AG04449 (cell line): ENCODE results near the gene TECRL.

Experiments
- CTCF ChIA-PET: fragments of 350-600 bp; formaldehyde crosslinking; extraction: SDS; loops from one replicate; lab custom pipeline; 2021; ENCODE audit warnings: antibody characterized with exemption; lab: Yijun Ruan, JAX
- POLR2A ChIA-PET: fragments of 400-600, 350-600 bp; formaldehyde crosslinking; extraction: SDS; loops from one replicate; lab custom pipeline; 2020; ENCODE audit warnings: antibody characterized with exemption, inconsistent platforms; lab: Yijun Ruan, JAX
- DNase-seq: peaks from one replicate; pipeline ENCODE4 v3.0.0-alpha.2; 2010; ENCODE audit warnings: low read depth, low spot score
- H3K4me3 ChIP-seq: 2 replicates; pipeline ENCODE4 v1.5.1; 2011; ENCODE audit warnings: low read depth, mild to moderate bottlenecking, control low read depth, low read length
- TF ChIP-seq, protein P1 (sequence below): IDR thresholded peaks from one replicate; pipeline ENCODE4 v1.5.1; 2011; ENCODE audit warnings: mild to moderate bottlenecking, moderate library complexity, low read length, control low read depth, inconsistent platforms; ENCODE audit not compliant: insufficient read depth; ENCODE audit errors: missing control alignments

TECRL gene

DNA sequence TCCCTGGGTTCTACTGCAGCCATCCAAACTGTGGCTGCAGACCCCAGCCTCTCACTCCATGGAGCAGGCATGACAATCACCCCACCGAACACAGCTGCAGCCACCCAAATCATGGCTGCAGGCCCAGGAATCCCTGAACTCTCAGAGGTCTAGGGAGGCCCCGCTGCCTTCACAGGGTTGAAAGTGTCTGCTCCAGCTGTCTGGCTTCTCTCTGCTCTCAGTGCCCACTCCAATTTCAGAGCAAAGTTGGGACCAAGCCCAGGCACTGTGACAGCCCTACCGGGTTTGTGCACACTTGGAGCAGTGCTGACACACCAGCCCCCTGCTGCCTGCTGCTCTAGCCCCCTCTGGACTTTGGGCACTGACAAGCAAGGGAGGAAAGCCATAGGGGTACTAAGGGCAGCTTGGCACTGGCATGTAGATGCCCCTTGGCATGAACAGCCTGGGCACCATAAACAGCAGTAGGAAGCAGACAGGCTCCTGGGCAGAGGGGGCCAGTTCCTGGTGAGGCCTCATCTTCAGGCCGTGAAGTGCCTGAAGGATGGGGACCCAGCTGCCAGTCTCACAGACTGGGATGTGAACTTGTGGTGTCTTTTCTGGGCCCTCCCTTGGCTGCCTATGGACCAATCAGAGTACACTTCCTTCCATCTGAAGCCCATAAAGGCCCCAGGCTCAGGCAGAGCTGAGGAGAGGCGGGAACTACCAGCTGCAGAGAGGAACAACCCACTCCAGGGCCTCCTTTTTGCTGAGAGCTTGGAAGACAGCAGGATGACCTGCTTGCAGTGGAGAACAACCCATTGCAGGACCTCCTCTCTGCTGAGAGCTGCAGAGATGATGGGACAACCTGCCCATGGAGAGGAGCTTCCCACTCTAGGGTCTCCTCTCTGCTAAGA lies 68.8 kb downstream of the TECRL start:
- POLR2A ChIA-PET: no interaction called here
- CTCF ChIA-PET: no interaction called here
- TF ChIP-seq, protein P1, sequence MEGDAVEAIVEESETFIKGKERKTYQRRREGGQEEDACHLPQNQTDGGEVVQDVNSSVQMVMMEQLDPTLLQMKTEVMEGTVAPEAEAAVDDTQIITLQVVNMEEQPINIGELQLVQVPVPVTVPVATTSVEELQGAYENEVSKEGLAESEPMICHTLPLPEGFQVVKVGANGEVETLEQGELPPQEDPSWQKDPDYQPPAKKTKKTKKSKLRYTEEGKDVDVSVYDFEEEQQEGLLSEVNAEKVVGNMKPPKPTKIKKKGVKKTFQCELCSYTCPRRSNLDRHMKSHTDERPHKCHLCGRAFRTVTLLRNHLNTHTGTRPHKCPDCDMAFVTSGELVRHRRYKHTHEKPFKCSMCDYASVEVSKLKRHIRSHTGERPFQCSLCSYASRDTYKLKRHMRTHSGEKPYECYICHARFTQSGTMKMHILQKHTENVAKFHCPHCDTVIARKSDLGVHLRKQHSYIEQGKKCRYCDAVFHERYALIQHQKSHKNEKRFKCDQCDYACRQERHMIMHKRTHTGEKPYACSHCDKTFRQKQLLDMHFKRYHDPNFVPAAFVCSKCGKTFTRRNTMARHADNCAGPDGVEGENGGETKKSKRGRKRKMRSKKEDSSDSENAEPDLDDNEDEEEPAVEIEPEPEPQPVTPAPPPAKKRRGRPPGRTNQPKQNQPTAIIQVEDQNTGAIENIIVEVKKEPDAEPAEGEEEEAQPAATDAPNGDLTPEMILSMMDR: no peak
- no peak for DNase-seq
- no peak overlapping the region for H3K4me3 ChIP-seq

DNA sequence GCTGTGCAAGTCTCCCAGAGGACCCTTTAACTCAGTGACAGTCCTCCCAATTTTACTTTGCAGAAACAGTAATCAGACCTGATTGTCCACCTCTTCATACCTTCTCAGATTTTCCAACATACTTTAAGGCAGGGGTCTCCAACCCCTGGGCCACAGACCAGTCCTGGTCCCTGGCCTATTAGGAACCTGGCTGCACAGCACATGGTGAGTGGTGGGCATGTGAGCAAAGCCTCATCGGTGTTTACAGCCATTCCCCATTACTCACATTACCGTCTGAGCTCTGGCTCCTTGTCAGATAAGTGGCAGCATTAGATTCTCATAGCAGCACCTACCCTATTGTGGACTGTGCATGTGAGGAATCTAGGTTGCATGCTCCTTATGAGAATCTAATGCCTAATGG lies 74.3 kb downstream of the TECRL start:
- POLR2A ChIA-PET: no interaction called here
- DNase-seq: no peak
- H3K4me3 ChIP-seq: no peak overlapping the region
- CTCF ChIA-PET: no interaction called here
- TF ChIP-seq, protein P1: no peak

DNA sequence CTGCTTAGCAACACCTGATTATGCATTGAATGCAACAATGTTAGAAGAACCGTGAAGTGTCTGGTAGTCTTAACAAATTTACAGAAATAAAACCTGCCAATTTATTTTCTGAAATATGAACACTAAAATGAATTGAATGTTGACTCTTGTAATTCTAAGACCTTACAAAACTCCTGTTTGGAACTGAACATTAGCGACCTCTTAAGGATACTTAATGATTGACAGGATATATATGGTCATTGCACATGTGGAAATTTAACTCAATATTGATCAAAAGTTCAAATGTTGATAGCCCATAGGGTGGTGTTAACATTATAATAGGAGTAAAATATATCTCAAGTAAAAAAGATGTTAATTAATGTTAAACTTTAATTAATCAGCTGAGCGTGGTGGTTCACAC lies 79.1 kb downstream of the TECRL start:
- ChIA-PET POLR2A (no interaction called here), CTCF (no interaction called here)
- no peak overlapping the region for H3K4me3 ChIP-seq
- DNase-seq: no peak
- TF ChIP-seq, protein P1: no peak

DNA sequence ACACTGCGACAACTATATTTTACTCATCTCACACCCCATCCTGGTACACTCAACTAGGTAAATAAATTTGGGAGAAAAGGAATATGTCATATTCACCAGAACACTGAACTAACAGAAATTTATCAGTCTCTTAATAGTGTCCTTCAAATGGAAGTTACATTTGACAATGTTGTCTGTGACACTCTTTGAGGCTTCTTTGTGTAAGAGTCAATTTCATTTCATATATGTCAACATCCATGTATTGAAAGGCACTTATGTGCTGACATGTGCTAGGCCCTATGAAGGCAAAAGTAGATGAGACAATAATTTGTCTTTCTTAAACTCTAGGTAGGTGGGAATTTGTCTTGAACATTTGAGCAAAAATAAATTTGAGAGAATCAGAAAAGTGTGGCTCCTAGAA lies 82.0 kb downstream of the TECRL start:
- ChIA-PET CTCF (no interaction called here), POLR2A (no interaction called here)
- H3K4me3 ChIP-seq: no peak overlapping the region
- DNase-seq: no peak
- TF ChIP-seq, protein P1: no peak

DNA sequence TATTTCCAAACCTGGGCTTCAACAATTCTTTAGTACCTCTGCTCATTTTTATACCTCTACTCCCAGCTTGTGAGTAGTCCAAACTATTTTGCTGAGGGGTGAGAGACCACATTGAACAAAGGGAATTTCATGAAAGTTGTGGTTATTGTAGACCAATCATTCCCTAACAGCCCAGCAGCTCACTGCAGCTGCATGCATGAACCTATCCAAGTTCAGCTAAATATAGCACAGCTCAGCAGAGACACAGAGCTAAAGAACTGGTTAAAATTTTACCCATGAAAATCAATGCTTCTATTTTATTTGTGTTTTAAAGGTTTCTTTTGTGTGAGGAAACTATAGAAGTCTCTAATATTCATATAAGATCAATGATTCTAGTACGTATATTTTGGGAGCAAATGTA lies 82.7 kb downstream of the TECRL start:
- ChIA-PET CTCF (no interaction called here), POLR2A (no interaction called here)
- H3K4me3 ChIP-seq: no peak overlapping the region
- no peak for DNase-seq
- TF ChIP-seq, protein P1: no peak

DNA sequence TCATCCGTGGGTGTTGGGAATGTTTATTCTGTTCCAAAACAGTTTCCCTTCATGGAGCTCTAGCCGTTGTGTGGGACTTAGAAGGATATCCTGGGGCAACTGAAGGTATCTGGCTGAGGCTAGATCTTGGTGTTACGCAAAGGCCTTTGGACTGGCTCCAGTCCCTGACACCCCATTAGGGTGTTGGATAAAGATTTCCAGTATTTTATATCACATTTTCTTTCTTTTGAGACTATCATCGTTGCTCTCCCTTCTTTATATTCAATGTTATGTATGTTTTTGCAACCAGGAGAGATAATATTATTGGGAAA lies 103.0 kb downstream of the TECRL start:
- ChIA-PET POLR2A (no interaction called here), CTCF (no interaction called here)
- no peak for DNase-seq
- no peak overlapping the region for H3K4me3 ChIP-seq
- TF ChIP-seq, protein P1: no peak
